GM23248 (cell line): ENCODE results near the gene SYNE1. TPM values are rescaled to one million over a fixed set of nuclear protein-coding genes. Genes with fewer than 3 reads are reported as not detected.

Source experiments
- DNase-seq: peaks from one replicate; pipeline ENCODE4 v3.0.0-alpha.2; 2015
- H2AFZ ChIP-seq: fragments of 200-600 bp; sonication (generic); 2 replicates; pipeline ENCODE4 v1.6.1; 2016; ENCODE audit warnings: antibody characterized with exemption
- H3F3A ChIP-seq: fragments of 200-600 bp; sonication (generic); 2 replicates; pipeline ENCODE4 v1.6.1; 2016; ENCODE audit warnings: mild to moderate bottlenecking, antibody characterized with exemption, mixed run types; ENCODE audit not compliant: insufficient read depth
- H3K27ac ChIP-seq: fragments of 200-600 bp; sonication (generic); 2 replicates; pipeline ENCODE4 v1.5.1; 2016; ENCODE audit warnings: mild to moderate bottlenecking
- H3K27me3 ChIP-seq: fragments of 200-600 bp; sonication (generic); replicated peaks from 2 replicates; pipeline ENCODE4 v1.6.1; 2016; ENCODE audit warnings: mild to moderate bottlenecking; ENCODE audit not compliant: insufficient read depth
- H3K36me3 ChIP-seq: fragments of 200-600 bp; sonication (generic); 2 replicates; pipeline ENCODE4 v1.6.1; 2016; ENCODE audit warnings: low read depth, mild to moderate bottlenecking
- H3K4me1 ChIP-seq: fragments of 200-600 bp; sonication (generic); 2 replicates; pipeline ENCODE4 v1.6.1; 2016; ENCODE audit warnings: mild to moderate bottlenecking; ENCODE audit not compliant: insufficient read depth
- H3K4me2 ChIP-seq: fragments of 200-600 bp; sonication (generic); one replicate; pipeline ENCODE4 v1.6.1; 2016; ENCODE audit warnings: mild to moderate bottlenecking; ENCODE audit not compliant: unreplicated experiment
- H3K4me3 ChIP-seq: fragments of 200-600 bp; sonication (generic); 2 replicates; pipeline ENCODE4 v1.5.1; 2016; ENCODE audit warnings: mild to moderate bottlenecking
- H3K79me2 ChIP-seq: fragments of 200-600 bp; sonication (generic); 2 replicates; pipeline ENCODE4 v1.6.1; 2016; ENCODE audit warnings: mild to moderate bottlenecking; ENCODE audit not compliant: insufficient read depth
- H3K9ac ChIP-seq: fragments of 200-600 bp; sonication (generic); 2 replicates; pipeline ENCODE4 v1.6.1; 2016; ENCODE audit warnings: mild to moderate bottlenecking
- H3K9me2 ChIP-seq: fragments of 200-600 bp; sonication (generic); 2 replicates; pipeline ENCODE4 v1.6.1; 2016; ENCODE audit warnings: mixed run types, mild to moderate bottlenecking, moderate library complexity; ENCODE audit not compliant: insufficient read depth
- H3K9me3 ChIP-seq: fragments of 200-600 bp; sonication (generic); one replicate; pipeline ENCODE4 v1.6.1; 2017; ENCODE audit warnings: low read depth
- H4K20me1 ChIP-seq: fragments of 200-600 bp; sonication (generic); 2 replicates; pipeline ENCODE4 v1.6.0; 2016; ENCODE audit not compliant: insufficient read depth
- EZH2 ChIP-seq: fragments of 200-600 bp; sonication (generic); IDR thresholded peaks from 2 replicates; pipeline ENCODE4 v1.6.1; 2018; ENCODE audit warnings: antibody characterized with exemption, mild to moderate bottlenecking; ENCODE audit not compliant: insufficient read depth, poor library complexity, severe bottlenecking
- EZH2phosphoT487 ChIP-seq: fragments of 200-600 bp; sonication (generic); IDR thresholded peaks from 2 replicates; pipeline ENCODE4 v1.6.1; 2018; ENCODE audit warnings: antibody characterized with exemption, moderate library complexity, mild to moderate bottlenecking, low read depth; ENCODE audit not compliant: insufficient read depth
- WGBS, 2 experiments: methylation state at CpG; one replicate each; pipeline ENCODE4 v1.1.6; 2015 to 2017; ENCODE audit warnings: low lambda C conversion rate in 2 of 2, low coverage in 1 of 2; ENCODE audit errors: missing lambda C conversion rate in 2 of 2; 5-methylcytosine and 5-hydroxymethylcytosine counted together
- in situ Hi-C: fragments of 300-500 bp; cut with MboI; formaldehyde crosslinking; loops from 2 replicates; pipeline ENCODE4 v1.15.0; 2020
- polyA plus RNA-seq: library from polyadenylated mRNA; unstranded; fragments of >200 nt; fragmentation: Nextera tagmentation; extraction: Ambion mirVana; gene quantifications from 2 replicates; pipeline ENCODE4 v1.2.1, GENCODE V29; 2016
- total RNA-seq: library from RNA; depleted of rRNA; stranded (reverse); fragments of >200 nt; shearing (Covaris generic); gene quantifications from 2 replicates; pipeline ENCODE4 v1.2.3, GENCODE V29; 2014

Gene SYNE1
- total and polyA plus RNA-seq, 2 experiments from 2014 or later: 29.2 to 95.4 TPM

DNA sequence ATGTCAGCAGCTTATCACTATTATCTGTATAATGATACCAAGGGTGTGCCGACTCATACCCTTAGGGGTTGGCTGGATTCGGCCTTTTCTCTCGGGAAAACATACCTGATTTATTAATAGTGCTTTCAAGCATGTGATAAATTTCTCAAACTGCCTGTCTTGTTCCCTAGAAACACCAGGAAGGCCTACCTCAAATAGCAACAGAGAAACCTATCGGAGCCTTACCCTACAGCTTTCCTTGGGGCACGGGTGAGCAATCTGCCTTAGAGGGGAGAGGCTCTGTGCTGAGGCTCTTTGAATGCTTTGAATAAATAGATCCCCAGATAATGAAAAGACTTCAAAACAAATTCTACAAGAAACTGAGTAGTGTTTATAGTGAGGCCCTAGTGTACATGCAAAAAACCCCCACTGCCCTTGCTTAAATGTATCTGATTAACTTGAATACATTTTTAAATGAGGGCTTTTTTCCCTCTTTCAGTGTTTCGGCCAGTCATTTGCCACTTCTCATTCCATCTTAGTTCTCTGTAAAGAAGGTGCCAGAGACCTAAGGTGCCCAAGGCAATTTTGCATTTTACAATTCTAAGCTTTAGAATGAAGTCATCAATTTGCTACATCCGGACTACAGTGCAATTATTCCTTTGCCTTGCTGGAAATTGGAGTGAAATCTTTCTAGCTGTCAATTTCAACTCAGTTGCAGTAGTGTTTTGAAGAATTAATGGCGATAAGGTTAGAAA, 509.6 kb downstream of the SYNE1 start:
- TF ChIP-seq EZH2 (no peak), EZH2phosphoT487 (no peak)
- in situ Hi-C loops: loop anchor here (10.0 kb wide), 1 partner anchor 363 kb away; no protein-coding TSS in a partner anchor
- Histone ChIP-seq H3F3A (peaks cover 18% of the 10 kb centered on the region), H3K27ac (no peak overlapping the region), H3K79me2 (no peaks in the 10 kb centered on the region), H4K20me1 (no peaks in the 10 kb centered on the region), H2AFZ (no peak overlapping the region), H3K4me1 (peaks cover 23% of the 10 kb centered on the region), H3K9me2 (no peaks in the 10 kb centered on the region), H3K4me2 (no peak overlapping the region), H3K36me3 (peaks cover 27% of the 10 kb centered on the region), H3K9me3 (no peaks in the 10 kb centered on the region), H3K4me3 (no peak overlapping the region), H3K27me3 (no peaks in the 10 kb centered on the region), H3K9ac (no peak overlapping the region)
- 92 to 96% methylated on average over 8 of the region's 8 CpGs for WGBS, 2 experiments
- DNase-seq: peak; percentile 12

DNA sequence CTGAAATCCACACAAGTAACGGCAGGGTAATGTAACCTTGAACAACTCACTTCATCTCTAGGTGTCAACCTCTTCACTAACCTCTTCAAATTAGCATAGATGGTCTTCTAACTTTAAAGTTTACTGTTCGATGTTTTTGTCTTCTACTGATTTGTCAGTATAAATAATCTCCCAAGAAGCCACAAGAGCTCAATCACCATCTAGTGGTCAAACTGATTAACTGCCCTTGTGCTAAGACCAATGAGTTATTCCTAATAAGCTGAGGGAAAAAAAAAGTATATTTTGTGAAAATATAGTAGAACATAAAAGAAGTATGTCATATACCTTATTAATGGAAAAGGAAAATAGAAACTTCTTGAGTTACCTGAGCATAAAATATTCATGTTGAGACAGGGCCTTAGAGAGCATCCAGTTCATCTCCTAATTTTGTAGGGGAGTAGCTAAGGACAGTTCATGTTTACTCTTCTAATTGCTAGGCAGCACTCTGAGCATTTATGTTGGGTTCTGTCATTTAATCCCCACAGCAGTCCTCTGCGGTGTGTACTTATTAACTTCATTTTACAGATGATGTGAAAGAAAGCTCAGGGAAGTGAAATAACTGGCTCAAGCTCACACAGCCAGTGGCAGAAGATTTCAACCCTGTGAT, 512.6 kb downstream of the SYNE1 start:
- Histone ChIP-seq H3K27me3 (no peaks in the 10 kb centered on the region), H3F3A (peaks cover 8% of the 10 kb centered on the region), H3K9ac (no peak overlapping the region), H3K36me3 (peaks cover 30% of the 10 kb centered on the region), H3K9me2 (no peaks in the 10 kb centered on the region), H4K20me1 (no peaks in the 10 kb centered on the region), H3K4me2 (no peak overlapping the region), H3K4me1 (peaks cover 9% of the 10 kb centered on the region; the same call in 1 of the 2 replicates), H3K9me3 (no peaks in the 10 kb centered on the region), H3K79me2 (no peaks in the 10 kb centered on the region), H3K4me3 (no peak overlapping the region), H3K27ac (no peak overlapping the region), H2AFZ (no peak overlapping the region)
- peak; percentile 75 for DNase-seq
- WGBS, 2 experiments: 51 to 57% methylated on average over 3 of the region's 3 CpGs
- TF ChIP-seq EZH2 (no peak), EZH2phosphoT487 (no peak)
- in situ Hi-C loops: loop anchor here (10.0 kb wide), 1 partner anchor 360 kb away; no protein-coding TSS in a partner anchor

GRCh38 chr6:152123076-152123475, 514.1 kb downstream of the SYNE1 start:
- H2AFZ ChIP-seq: no peak overlapping the region
- H3K4me2 ChIP-seq: no peak overlapping the region
- H3K79me2 ChIP-seq: no peaks in the 10 kb centered on the region
- H3K27ac ChIP-seq: no peak overlapping the region
- H3K36me3 ChIP-seq: peaks cover 32% of the 10 kb centered on the region
- H3K4me1 ChIP-seq: 0 out of 2 replicates have a peak, but pooled peaks cover 3% of the 10 kb centered on the region
- no peaks in the 10 kb centered on the region for H3K27me3 ChIP-seq
- H3F3A ChIP-seq: no peaks in the 10 kb centered on the region
- no peaks in the 10 kb centered on the region for H4K20me1 ChIP-seq
- DNase-seq: no peak
- TF ChIP-seq EZH2phosphoT487: no peak
- TF ChIP-seq EZH2: no peak
- no peaks in the 10 kb centered on the region for H3K9me3 ChIP-seq
- no peak overlapping the region for H3K9ac ChIP-seq
- H3K9me2 ChIP-seq: no peaks in the 10 kb centered on the region
- H3K4me3 ChIP-seq: no peak overlapping the region
- in situ Hi-C loops: loop anchor here (10.0 kb wide), 1 partner anchor 358 kb away; no protein-coding TSS in a partner anchor
- WGBS, 2 experiments: 86 to 90% methylated on average over 3 of the region's 3 CpGs

DNA sequence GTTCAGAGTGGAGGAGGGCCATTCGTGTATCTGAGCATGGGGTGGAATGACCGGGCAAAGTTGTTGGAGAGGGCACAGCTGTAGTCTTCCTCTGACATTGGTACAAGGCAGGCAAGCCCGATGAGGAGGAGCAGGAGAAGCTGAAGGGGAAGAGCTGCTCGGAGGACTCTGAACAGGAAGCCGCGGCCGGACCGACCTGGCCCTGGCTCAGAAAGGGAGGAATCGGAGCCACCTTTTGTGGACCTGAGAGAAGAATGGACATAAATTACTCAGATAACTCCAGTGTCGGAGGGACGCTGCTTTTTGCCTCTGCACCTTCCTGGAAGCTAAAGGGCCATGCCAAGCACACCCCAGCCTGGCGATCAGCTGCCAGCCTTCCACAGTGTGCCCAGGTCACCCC, 514.7 kb downstream of the SYNE1 start:
- Histone ChIP-seq H3K27me3 (no peaks in the 10 kb centered on the region), H3K36me3 (peaks cover 27% of the 10 kb centered on the region), H3K9me3 (no peaks in the 10 kb centered on the region), H3K4me1 (0 out of 2 replicates have a peak, but pooled peaks cover 3% of the 10 kb centered on the region), H3K9ac (no peak overlapping the region), H3K79me2 (no peaks in the 10 kb centered on the region), H3K4me3 (no peak overlapping the region), H3K4me2 (no peak overlapping the region), H3K27ac (no peak overlapping the region), H3K9me2 (no peaks in the 10 kb centered on the region), H3F3A (no peaks in the 10 kb centered on the region), H2AFZ (no peak overlapping the region), H4K20me1 (no peaks in the 10 kb centered on the region)
- in situ Hi-C loops: loop anchor here (10.0 kb wide), 1 partner anchor 358 kb away; no protein-coding TSS in a partner anchor
- WGBS, 2 experiments: 88 to 89% methylated on average over 12 of the region's 12 CpGs
- no peak for DNase-seq
- TF ChIP-seq EZH2 (no peak), EZH2phosphoT487 (no peak)
